Fibroblast of gingiva (primary cell): Measurements from ENCODE around the gene ADAMTSL1.

Experiments used
- DNase-seq: peaks from one replicate; pipeline ENCODE4 v3.0.0-alpha.2; 2011; ENCODE audit warnings: low read depth

The ADAMTSL1 gene

GRCh38 chr9:18499062-18499461, 25.1 kb downstream of the ADAMTSL1 start:
- no peak for DNase-seq

- DNase-seq = no peak
These were observed 26.0 kb downstream of the ADAMTSL1 start for GRCh38 chr9:18499980-18500379.

- no peak for DNase-seq
These were observed 26.5 kb downstream of the ADAMTSL1 start for GRCh38 chr9:18500451-18500850.

- DNase-seq = no peak
These were observed 28.0 kb downstream of the ADAMTSL1 start for GRCh38 chr9:18501949-18502348.

- DNase-seq = no peak
These were observed 28.6 kb downstream of the ADAMTSL1 start for GRCh38 chr9:18502546-18502945.

GRCh38 chr9:18504707-18505106, 30.8 kb downstream of the ADAMTSL1 start:
- DNase-seq = no peak

GRCh38 chr9:18507151-18507550, 33.2 kb downstream of the ADAMTSL1 start:
- DNase-seq = no peak

- no peak for DNase-seq
These were observed 42.6 kb downstream of the ADAMTSL1 start for GRCh38 chr9:18516514-18516913.

GRCh38 chr9:18516965-18517364, 43.0 kb downstream of the ADAMTSL1 start:
- DNase-seq = no peak

GRCh38 chr9:18520416-18521047, 46.6 kb downstream of the ADAMTSL1 start:
- peak; percentile 34 for DNase-seq

- no peak for DNase-seq
These were observed 52.7 kb downstream of the ADAMTSL1 start for GRCh38 chr9:18526685-18527084.

GRCh38 chr9:18531136-18532065, 57.4 kb downstream of the ADAMTSL1 start:
- no peak for DNase-seq

GRCh38 chr9:18534611-18535010, 60.7 kb downstream of the ADAMTSL1 start:
- no peak for DNase-seq

GRCh38 chr9:18536554-18536953, 62.6 kb downstream of the ADAMTSL1 start:
- DNase-seq = no peak

GRCh38 chr9:18539203-18539693, 65.3 kb downstream of the ADAMTSL1 start:
- DNase-seq = no peak

- peak; percentile 45 for DNase-seq
These were observed 69.0 kb downstream of the ADAMTSL1 start for GRCh38 chr9:18542837-18543405.

GRCh38 chr9:18543406-18544192, 69.6 kb downstream of the ADAMTSL1 start:
- DNase-seq = peak; percentile 67

- no peak for DNase-seq
These were observed 70.5 kb downstream of the ADAMTSL1 start for GRCh38 chr9:18544456-18544855.

- DNase-seq = peak; percentile 22
These were observed 71.8 kb downstream of the ADAMTSL1 start for GRCh38 chr9:18545636-18546360.

GRCh38 chr9:18548456-18548855, 74.5 kb downstream of the ADAMTSL1 start:
- DNase-seq = no peak

- no peak for DNase-seq
These were observed 75.8 kb downstream of the ADAMTSL1 start for GRCh38 chr9:18549772-18550171.
